T-helper 2 cell (primary cell): ENCODE measurements around the gene TCEAL3.
"Not testable (repeated sequence)": the region's sequence is repeated elsewhere in the genome, so short reads cannot be mapped to it uniquely, and the experiment has no call there.

Experiments
- DNase-seq, 5 experiments: peaks; one replicate each; pipeline versions ENCODE4 v3.0.0 to v3.0.0-alpha.2; 2012 to 2022
- total RNA-seq, 2 donors: gene quantifications; one replicate each; lab custom pipeline; 2026; lab: John Stamatoyannopoulos, UW

The TCEAL3 gene
- total RNA-seq: 2.5 to 3.0 reads per million in 2 donors

- DNase-seq: peak in 3 of 5 experiments; percentile 20 to 48 (median 44)
Observed at GRCh38 chrX:103607364-103608305, at the start of gene TCEAL3. TCEAL3 (plus strand) TSS chrX:103607963; CDS start chrX:103609065, 1,102 bp downstream.

- DNase-seq: no peak
Observed at GRCh38 chrX:103560256-103560655, 47.5 kb upstream of the TCEAL3 start.

GRCh38 chrX:103562801-103563200 lies 45.0 kb upstream of the TCEAL3 start:
- DNase-seq: no peak

- no peak for DNase-seq
Observed at GRCh38 chrX:103565197-103565596, 42.6 kb upstream of the TCEAL3 start.

- no peak for DNase-seq
Observed at GRCh38 chrX:103565752-103566151, 42.0 kb upstream of the TCEAL3 start.

GRCh38 chrX:103571121-103571520 lies 36.6 kb upstream of the TCEAL3 start:
- no peak for DNase-seq

- DNase-seq: no peak
Observed at GRCh38 chrX:103571726-103572125, 36.0 kb upstream of the TCEAL3 start.

GRCh38 chrX:103573202-103573601 lies 34.6 kb upstream of the TCEAL3 start:
- DNase-seq: no peak

GRCh38 chrX:103584596-103584995 lies 23.2 kb upstream of the TCEAL3 start:
- DNase-seq: no peak

GRCh38 chrX:103585411-103586313 lies 22.1 kb upstream of the TCEAL3 start, which contains the start of gene TCEAL4:
TCEAL4 (plus strand) TSS chrX:103585515; CDS start chrX:103586676, 1,161 bp downstream.
- peak in 1 of 5 experiments; percentile 15 for DNase-seq

- DNase-seq: no peak
Observed at GRCh38 chrX:103586314-103586646, 21.5 kb upstream of the TCEAL3 start.

GRCh38 chrX:103586659-103587058 lies 21.1 kb upstream of the TCEAL3 start:
- DNase-seq: no peak

- not testable (repeated sequence) for DNase-seq
Observed at GRCh38 chrX:103592295-103592694, 15.5 kb upstream of the TCEAL3 start.

GRCh38 chrX:103595202-103595601 lies 12.6 kb upstream of the TCEAL3 start:
- not testable (repeated sequence) for DNase-seq

- no peak for DNase-seq
Observed at GRCh38 chrX:103608306-103608963, 672 bp downstream of the TCEAL3 start.

GRCh38 chrX:103610282-103610681 lies 2.5 kb downstream of the TCEAL3 start:
- no peak for DNase-seq

- DNase-seq: no peak
Observed at GRCh38 chrX:103613362-103613890, 5.7 kb downstream of the TCEAL3 start.

- no peak for DNase-seq
Observed at GRCh38 chrX:103614999-103615398, 7.2 kb downstream of the TCEAL3 start.

GRCh38 chrX:103615781-103616371 lies 8.1 kb downstream of the TCEAL3 start:
- DNase-seq: no peak

GRCh38 chrX:103616676-103617186 lies 9.0 kb downstream of the TCEAL3 start:
- DNase-seq: no peak

- DNase-seq: no peak
Observed at GRCh38 chrX:103624111-103624510, 16.3 kb downstream of the TCEAL3 start.

GRCh38 chrX:103626855-103627254 lies 19.1 kb downstream of the TCEAL3 start:
- DNase-seq: no peak
